GM23338 (cell line): ENCODE measurements around the gene EEF1E1. TPM values are rescaled to one million over a fixed set of nuclear protein-coding genes. Genes with fewer than 3 reads are reported as not detected.
A peak's percentile ranks its signal among the peaks of the same experiment; 100 is the strongest.

Source experiments
- ATAC-seq: fragments of 200-7000 bp; cut with Tn5 transposase; 3 replicates; pipeline ENCODE4 v1.9.1; 2020
- DNase-seq: peaks from one replicate; pipeline ENCODE4 v3.0.0-alpha.2; 2015; ENCODE audit warnings: low spot score
- H2AFZ ChIP-seq: fragments of 200-600 bp; sonication (generic); 2 replicates; pipeline ENCODE4 v1.8.0; 2016; ENCODE audit warnings: antibody characterized with exemption, mild to moderate bottlenecking, moderate library complexity
- H3F3A ChIP-seq: fragments of 200-600 bp; sonication (generic); replicated peaks from 2 replicates; pipeline ENCODE4 v1.8.0; 2017; ENCODE audit warnings: antibody characterized with exemption, mixed run types, low read depth
- H3K27ac ChIP-seq: fragments of 200-600 bp; sonication (generic); 2 replicates; pipeline ENCODE4 v1.6.1; 2016; ENCODE audit warnings: low read depth
- H3K27me3 ChIP-seq: fragments of 200-600 bp; sonication (generic); 2 replicates; pipeline ENCODE4 v1.8.0; 2016; ENCODE audit warnings: mild to moderate bottlenecking, mixed run types, moderate library complexity; ENCODE audit not compliant: insufficient read depth
- H3K36me3 ChIP-seq: fragments of 200-600 bp; sonication (generic); 2 replicates; pipeline ENCODE4 v1.8.0; 2016; ENCODE audit warnings: mild to moderate bottlenecking; ENCODE audit not compliant: insufficient read depth
- H3K4me1 ChIP-seq: fragments of 200-600 bp; sonication (generic); 2 replicates; pipeline ENCODE4 v1.8.0; 2016; ENCODE audit warnings: mild to moderate bottlenecking, moderate library complexity; ENCODE audit not compliant: insufficient read depth
- H3K4me2 ChIP-seq: fragments of 200-600 bp; sonication (generic); 2 replicates; pipeline ENCODE4 v1.7.1; 2017; ENCODE audit warnings: mixed run types
- H3K4me3 ChIP-seq: fragments of 200-600 bp; sonication (generic); 2 replicates; pipeline ENCODE4 v1.6.1; 2016; ENCODE audit warnings: mixed run types
- H3K79me2 ChIP-seq: fragments of 200-600 bp; sonication (generic); replicated peaks from 2 replicates; pipeline ENCODE4 v1.8.0; 2017; ENCODE audit warnings: mild to moderate bottlenecking; ENCODE audit not compliant: insufficient read depth
- H3K9me2 ChIP-seq: fragments of 200-600 bp; sonication (generic); 2 replicates; pipeline ENCODE4 v1.8.0; 2017; ENCODE audit not compliant: insufficient read depth
- H4K20me1 ChIP-seq: fragments of 200-600 bp; sonication (generic); replicated peaks from 2 replicates; pipeline ENCODE4 v1.8.0; 2017; ENCODE audit warnings: mild to moderate bottlenecking; ENCODE audit not compliant: insufficient read depth
- H3K27ac Mint-ChIP-seq: 2 replicates; pipeline ENCODE4 v1.8.0; 2020; ENCODE audit warnings: inconsistent platforms, mild to moderate bottlenecking, moderate library complexity, mixed read lengths
- H3K27me3 Mint-ChIP-seq: 3 replicates; pipeline ENCODE4 v1.8.0; 2022; ENCODE audit warnings: low read depth, mild to moderate bottlenecking, moderate library complexity, mixed read lengths, inconsistent platforms; ENCODE audit not compliant: insufficient read depth, poor library complexity
- H3K36me3 Mint-ChIP-seq: 3 replicates; pipeline ENCODE4 v1.8.0; 2021; ENCODE audit warnings: low read depth, mild to moderate bottlenecking, inconsistent platforms, moderate library complexity, mixed read lengths
- H3K4me1 Mint-ChIP-seq: 3 replicates; pipeline ENCODE4 v1.8.0; 2020; ENCODE audit warnings: mild to moderate bottlenecking, inconsistent platforms, mixed read lengths
- H3K4me3 Mint-ChIP-seq: 3 replicates; pipeline ENCODE4 v1.8.0; 2021; ENCODE audit warnings: moderate library complexity, mild to moderate bottlenecking, inconsistent platforms, mixed read lengths
- H3K9me3 Mint-ChIP-seq: 3 replicates; pipeline ENCODE4 v1.8.0; 2020; ENCODE audit warnings: moderate library complexity, mild to moderate bottlenecking, inconsistent platforms, mixed read lengths
- CREB1 ChIP-seq: fragments of 250-450 bp; sonication (Bioruptor Pico); IDR thresholded peaks from 2 replicates; pipeline ENCODE4 v1.5.0; 2020; ENCODE audit warnings: low read depth, mild to moderate bottlenecking, moderate library complexity
- EZH2 ChIP-seq: fragments of 200-600 bp; sonication (generic); IDR thresholded peaks from one replicate; pipeline ENCODE4 v1.8.0; 2017; ENCODE audit warnings: antibody characterized with exemption, mild to moderate bottlenecking, low read depth; ENCODE audit not compliant: unreplicated experiment
- EZH2phosphoT487 ChIP-seq: fragments of 200-600 bp; sonication (generic); IDR thresholded peaks from one replicate; pipeline ENCODE4 v1.8.1; 2018; ENCODE audit warnings: antibody characterized with exemption; ENCODE audit not compliant: unreplicated experiment
- JUNB ChIP-seq: IDR thresholded peaks from one replicate; pipeline ENCODE4 v1.6.1; 2016; ENCODE audit warnings: antibody characterized with exemption; ENCODE audit not compliant: unreplicated experiment
- POLR2AphosphoS5 ChIP-seq: IDR thresholded peaks from 2 replicates; pipeline ENCODE4 v1.6.1; 2016; ENCODE audit warnings: antibody characterized with exemption, low read depth
- STAT1 ChIP-seq: IDR thresholded peaks from one replicate; pipeline ENCODE4 v1.6.1; 2016; ENCODE audit warnings: antibody characterized with exemption; ENCODE audit not compliant: unreplicated experiment
- ZNF114 ChIP-seq: fragments of 250-450 bp; sonication (Bioruptor Pico); IDR thresholded peaks from 2 replicates; pipeline ENCODE4 v1.5.0; 2020; ENCODE audit warnings: mild to moderate bottlenecking, moderate library complexity
- ZNF331 ChIP-seq: fragments of 250-450 bp; sonication (Bioruptor Pico); IDR thresholded peaks from 2 replicates; pipeline ENCODE4 v1.5.0; 2020; ENCODE audit warnings: low read depth, mild to moderate bottlenecking, moderate library complexity
- polyA plus RNA-seq: library from polyadenylated mRNA; unstranded; fragments of >200 nt; fragmentation: Nextera tagmentation; extraction: Ambion mirVana; gene quantifications from 2 replicates; pipeline ENCODE4 v1.2.1, GENCODE V29; 2016
- total RNA-seq: library from RNA; depleted of rRNA; stranded (reverse); fragments of >200 nt; shearing (Covaris generic); gene quantifications from 2 replicates; pipeline ENCODE4 v1.2.3, GENCODE V29; 2014
- TF ChIP-seq, protein P1 (sequence below): IDR thresholded peaks from 2 replicates; pipeline ENCODE4 v1.6.1; 2016; ENCODE audit warnings: antibody characterized with exemption

The EEF1E1 gene
- total and polyA plus RNA-seq, 2 experiments from 2014 or later: 298 to 317 TPM

DNA sequence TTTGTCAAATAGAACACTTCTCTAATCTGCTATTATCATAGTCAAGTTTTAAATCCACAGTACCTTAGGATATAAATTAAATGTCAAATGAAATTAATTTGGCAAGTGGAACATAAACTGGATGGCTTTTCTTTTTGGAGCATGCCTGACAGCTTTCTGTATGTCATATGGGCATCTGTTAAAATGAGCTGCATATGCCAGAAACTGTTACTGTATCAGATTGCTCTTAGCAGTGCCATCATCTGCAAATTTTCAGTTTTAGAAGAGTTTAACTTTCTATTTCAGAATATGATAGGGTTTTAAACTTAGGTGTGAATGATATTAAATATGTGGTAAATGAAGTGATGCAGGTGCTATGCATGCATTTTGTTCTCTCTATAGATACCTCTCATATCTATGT, 3.4 kb upstream of the EEF1E1 start:
- Histone ChIP-seq H3K4me3 (no peak overlapping the region), H3K9me2 (no peaks in the 10 kb centered on the region; the same call in 1 of the 2 replicates), H2AFZ (no peak overlapping the region), H3F3A (no peaks in the 10 kb centered on the region), H3K36me3 (no peaks in the 10 kb centered on the region), H3K4me2 (no peak overlapping the region), H3K4me1 (peaks cover 6% of the 10 kb centered on the region; the same call in 1 of the 2 replicates), H4K20me1 (0 out of 2 replicates have a peak, but pooled peaks cover 1% of the 10 kb centered on the region), H3K27ac (no peak overlapping the region), H3K79me2 (peaks cover 14% of the 10 kb centered on the region), H3K27me3 (no peaks in the 10 kb centered on the region)
- Mint-ChIP-seq H3K4me3 (no peak overlapping the region), H3K4me1 (peaks cover 7% of the 10 kb centered on the region), H3K27me3 (peaks cover 7% of the 10 kb centered on the region), H3K27ac (no peak overlapping the region), H3K9me3 (no peaks in the 10 kb centered on the region; the same call in 2 of the 3 replicates), H3K36me3 (peaks cover under 1% of the 10 kb centered on the region; the same call in 1 of the 3 replicates)
- no peak for TF ChIP-seq CREB1 (CRISPR knock-in tag)
- TF ChIP-seq STAT1: no peak
- DNase-seq (no peak), ATAC-seq (no peak)

GRCh38 chr6:8103726-8104125, 1.4 kb upstream of the EEF1E1 start:
- peaks cover 14% of the 10 kb centered on the region for H3K4me1 Mint-ChIP-seq
- Histone ChIP-seq H3K4me1 (peaks cover 6% of the 10 kb centered on the region), H3K27ac (no peak overlapping the region), H2AFZ (no peak overlapping the region), H3K36me3 (no peaks in the 10 kb centered on the region), H3K4me3 (no peak overlapping the region), H3K4me2 (no peak overlapping the region), H3K9me2 (no peaks in the 10 kb centered on the region; the same call in 1 of the 2 replicates), H3F3A (no peaks in the 10 kb centered on the region), H3K27me3 (no peaks in the 10 kb centered on the region), H4K20me1 (peaks cover 10% of the 10 kb centered on the region; the same call in 1 of the 2 replicates), H3K79me2 (peaks cover 34% of the 10 kb centered on the region)
- no peak for ATAC-seq
- DNase-seq: no peak
- H3K27me3 Mint-ChIP-seq: peaks cover 5% of the 10 kb centered on the region
- H3K9me3 Mint-ChIP-seq: no peaks in the 10 kb centered on the region; the same call in 2 of the 3 replicates
- TF ChIP-seq ZNF114 (CRISPR knock-in tag) (no peak), ZNF331 (no peak), JUNB (no peak), EZH2phosphoT487 (no peak), EZH2 (no peak)
- TF ChIP-seq, protein P1, sequence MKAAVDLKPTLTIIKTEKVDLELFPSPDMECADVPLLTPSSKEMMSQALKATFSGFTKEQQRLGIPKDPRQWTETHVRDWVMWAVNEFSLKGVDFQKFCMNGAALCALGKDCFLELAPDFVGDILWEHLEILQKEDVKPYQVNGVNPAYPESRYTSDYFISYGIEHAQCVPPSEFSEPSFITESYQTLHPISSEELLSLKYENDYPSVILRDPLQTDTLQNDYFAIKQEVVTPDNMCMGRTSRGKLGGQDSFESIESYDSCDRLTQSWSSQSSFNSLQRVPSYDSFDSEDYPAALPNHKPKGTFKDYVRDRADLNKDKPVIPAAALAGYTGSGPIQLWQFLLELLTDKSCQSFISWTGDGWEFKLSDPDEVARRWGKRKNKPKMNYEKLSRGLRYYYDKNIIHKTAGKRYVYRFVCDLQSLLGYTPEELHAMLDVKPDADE: no peak
- H3K36me3 Mint-ChIP-seq: peaks cover 16% of the 10 kb centered on the region; the same call in 2 of the 3 replicates
- H3K4me3 Mint-ChIP-seq: no peak overlapping the region
- no peak overlapping the region for H3K27ac Mint-ChIP-seq

DNA sequence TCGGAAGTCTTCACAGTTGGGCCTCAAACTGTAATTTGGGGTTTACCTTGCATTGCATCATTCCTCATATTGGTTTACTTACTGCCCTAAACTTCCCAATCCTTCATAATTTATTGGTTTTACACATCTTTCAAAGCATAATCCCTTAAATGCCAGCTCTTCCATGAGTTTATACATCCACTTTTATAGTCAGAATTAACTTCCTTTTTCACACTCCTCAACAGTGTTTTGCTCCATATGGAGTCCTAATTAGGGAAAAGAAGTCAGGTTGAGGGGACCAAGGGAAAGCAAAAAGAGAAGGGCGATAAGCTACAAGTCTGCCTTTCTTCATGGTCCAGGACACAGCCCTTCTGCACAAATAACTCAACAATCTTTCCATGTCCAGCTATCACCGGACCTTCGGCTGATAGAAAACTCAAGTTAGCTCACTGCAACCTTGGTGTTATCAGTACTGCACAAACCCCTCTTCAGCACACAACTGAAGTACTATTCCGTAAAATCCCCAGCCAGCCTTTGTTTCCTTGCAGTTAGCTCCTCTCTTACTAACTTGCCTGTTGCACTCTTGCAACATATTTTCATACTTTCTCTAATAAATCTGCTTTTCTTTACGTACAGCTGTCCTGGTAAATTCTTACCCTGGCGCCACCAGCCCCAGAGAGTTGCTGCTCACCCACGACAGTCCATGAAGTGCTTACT, 2.0 kb downstream of the EEF1E1 start:
- Histone ChIP-seq H3K4me1 (peaks cover 6% of the 10 kb centered on the region), H2AFZ (no peak overlapping the region), H4K20me1 (peaks cover 18% of the 10 kb centered on the region; the same call in 1 of the 2 replicates), H3K4me3 (peak overlapping the region; percentile 41), H3K9me2 (no peaks in the 10 kb centered on the region), H3K79me2 (peaks cover 68% of the 10 kb centered on the region), H3K4me2 (peak overlapping the region; percentile 69), H3F3A (no peaks in the 10 kb centered on the region), H3K27me3 (no peaks in the 10 kb centered on the region), H3K36me3 (peaks cover 21% of the 10 kb centered on the region), H3K27ac (0 out of 2 replicates have a peak overlapping the region, but pooled peaks have one; percentile 11)
- Mint-ChIP-seq H3K27me3 (peaks cover 5% of the 10 kb centered on the region), H3K4me1 (peaks cover 14% of the 10 kb centered on the region), H3K9me3 (no peaks in the 10 kb centered on the region), H3K4me3 (peak overlapping the region; percentile 60), H3K27ac (peak overlapping the region; percentile 86), H3K36me3 (peaks cover 40% of the 10 kb centered on the region; the same call in 2 of the 3 replicates)
- no peak for ATAC-seq
- no peak for DNase-seq
- no peak for TF ChIP-seq ZNF331
- TF ChIP-seq POLR2AphosphoS5: no peak
- TF ChIP-seq ZNF114 (CRISPR knock-in tag): no peak
